ENCODE data around the gene KLHL24.

GRCh38 chr3:183733553-183733952 lies 98.1 kb downstream of the KLHL24 start:
- no peak for TF ChIP-seq CTCF (IDR thresholded peaks at IDR 0.05; ENCODE audit: low read depth, low read length, poor library complexity, severe bottlenecking)
- TF ChIP-seq EZH2phosphoT487 (IDR thresholded peaks at IDR 0.05; ENCODE audit: borderline replicate concordance, low read length), result no peak

All from DOHH2 (cell line).